B cell (primary cell): Measurements from ENCODE around the gene HMGXB3. TPM values are rescaled to one million over a fixed set of nuclear protein-coding genes. Genes with fewer than 3 reads are reported as not detected.

Experiments used
- ATAC-seq: fragments of 200-7000 bp; cut with Tn5 transposase; one replicate; pipeline ENCODE4 v1.10.0; 2021; ENCODE audit warnings: low read depth, mild to moderate bottlenecking, moderate number of reproducible peaks, moderate library complexity
- CTCF ChIA-PET: fragments of 350-600 bp; sonication (Branson Sonifier 250); formaldehyde crosslinking; loops from one replicate; lab custom pipeline; 2021; ENCODE audit warnings: antibody characterized with exemption, inconsistent platforms; lab: Charles Lee
- POLR2A ChIA-PET: fragments of 350-600 bp; sonication (Branson Sonifier 250); formaldehyde crosslinking; loops from one replicate; lab custom pipeline; 2021; ENCODE audit warnings: antibody characterized with exemption; lab: Charles Lee
- DNase-seq: peaks from one replicate; pipeline ENCODE4 v3.0.0; 2013
- H2AFZ ChIP-seq: 2 replicates; pipeline ENCODE4 v1.6.1; 2012; ENCODE audit warnings: mild to moderate bottlenecking, low read depth, low read length; ENCODE audit not compliant: insufficient read depth, poor library complexity, severe bottlenecking
- H3K27ac ChIP-seq, 2 donors: 1 replicate in 1 of 2; 2 replicates in 1 of 2; pipeline ENCODE4 v1.5.1; 2012 to 2013; ENCODE audit warnings: low read length in 2 of 2, mild to moderate bottlenecking in 2 of 2, moderate library complexity in 1 of 2
- H3K27me3 ChIP-seq, 4 experiments: fragments of 200-600 bp in 1 of 4; sonication (generic) in 1 of 4; replicated peaks in 1 of 4; 1 replicate in 2 of 4; 2 replicates in 2 of 4; pipeline versions ENCODE4 v1.6.1 to v1.7.0; 2013 to 2016; ENCODE audit warnings: low read length in 3 of 4, mild to moderate bottlenecking in 2 of 4, mixed read lengths in 1 of 4, moderate library complexity in 1 of 4; ENCODE audit not compliant: insufficient read depth in 4 of 4, control insufficient read depth in 3 of 4; ENCODE audit errors: control extremely low read depth in 1 of 4
- H3K36me3 ChIP-seq, 2 experiments: replicated peaks in 1 of 2; 1 replicate in 1 of 2; 2 replicates in 1 of 2; pipeline versions ENCODE4 v1.6.1 to v1.7.1; 2013; ENCODE audit warnings: low read length in 1 of 2; ENCODE audit not compliant: insufficient read depth in 2 of 2, control insufficient read depth in 1 of 2; ENCODE audit errors: control extremely low read depth in 1 of 2, extremely low read depth in 1 of 2
- H3K4me1 ChIP-seq, 2 donors: fragments of 200-600 bp in 1 of 2; sonication (generic) in 1 of 2; 1 replicate in 1 of 2; 2 replicates in 1 of 2; pipeline versions ENCODE4 v1.5.1 to v1.6.1; 2013 to 2017; ENCODE audit warnings: low read length in 2 of 2; ENCODE audit not compliant: control insufficient read depth in 2 of 2, insufficient read depth in 2 of 2
- H3K4me2 ChIP-seq: replicated peaks from 2 replicates; pipeline ENCODE3; 2012; ENCODE audit warnings: mild to moderate bottlenecking, low read depth, low read length; ENCODE audit not compliant: poor library complexity, severe bottlenecking
- H3K4me3 ChIP-seq, 5 experiments: fragments of 200-600 bp in 1 of 5; sonication (generic) in 1 of 5; 1 replicate in 3 of 5; 2 replicates in 2 of 5; pipeline versions ENCODE4 v1.5.1 to v1.7.0; 2011 to 2016; ENCODE audit warnings: low read length in 4 of 5, mild to moderate bottlenecking in 4 of 5, low read depth in 2 of 5, control low read depth in 1 of 5, moderate library complexity in 1 of 5; ENCODE audit not compliant: insufficient read depth in 1 of 5; ENCODE audit errors: control extremely low read depth in 1 of 5, extremely low read depth in 1 of 5
- H3K79me2 ChIP-seq: fragments of 200-600 bp; sonication (generic); one replicate; pipeline ENCODE4 v1.6.0; 2016; ENCODE audit warnings: low read length; ENCODE audit not compliant: control insufficient read depth, insufficient read depth
- H3K9ac ChIP-seq: fragments of 200-600 bp; sonication (generic); 2 replicates; pipeline ENCODE4 v1.6.1; 2017; ENCODE audit warnings: mild to moderate bottlenecking, low read length, moderate library complexity
- H3K9me3 ChIP-seq, 3 donors: one replicate each; pipeline versions ENCODE4 v1.6.1 to v1.7.1; 2013; ENCODE audit warnings: low read length in 2 of 3; ENCODE audit not compliant: control insufficient read depth in 2 of 3, insufficient read depth in 1 of 3; ENCODE audit errors: control extremely low read depth in 1 of 3
- H4K20me1 ChIP-seq: 2 replicates; pipeline ENCODE4 v1.6.0; 2012; ENCODE audit warnings: mild to moderate bottlenecking, low read length; ENCODE audit not compliant: insufficient read depth, control insufficient read depth, poor library complexity, severe bottlenecking
- H3K27ac Mint-ChIP-seq: one replicate; pipeline ENCODE4 v1.8.0; 2021; ENCODE audit warnings: mixed read lengths
- H3K27me3 Mint-ChIP-seq: one replicate; pipeline ENCODE4 v1.8.0; 2021; ENCODE audit warnings: mixed read lengths
- H3K4me1 Mint-ChIP-seq: one replicate; pipeline ENCODE4 v1.8.0; 2021; ENCODE audit warnings: mixed read lengths
- H3K4me3 Mint-ChIP-seq: one replicate; pipeline ENCODE4 v1.8.0; 2021; ENCODE audit warnings: mixed read lengths
- H3K9me3 Mint-ChIP-seq: one replicate; pipeline ENCODE4 v1.8.0; 2022; ENCODE audit warnings: mixed read lengths; ENCODE audit not compliant: insufficient read depth
- EZH2 ChIP-seq: IDR thresholded peaks from 2 replicates; pipeline ENCODE4 v1.6.1; 2012; ENCODE audit warnings: borderline replicate concordance, low read depth, mild to moderate bottlenecking, moderate library complexity, low read length; ENCODE audit not compliant: insufficient read depth, poor library complexity, severe bottlenecking
- WGBS: methylation state at CpG from one replicate; pipeline ENCODE4 v1.1.5; 2013; ENCODE audit warnings: missing lambda C conversion rate; ENCODE audit not compliant: insufficient coverage; 5-methylcytosine and 5-hydroxymethylcytosine counted together
- intact Hi-C: fragments of 100-400 bp; cut with micrococcal nuclease; formaldehyde crosslinking; loops from one replicate; pipeline ENCODE4 v1.10.0; 2022
- polyA plus RNA-seq: library from polyadenylated mRNA; depleted of rRNA; stranded (reverse); fragments of >200 nt; gene quantifications from 2 replicates; pipeline ENCODE4 v1.2.3, GENCODE V29; 2012
- total RNA-seq, 2 donors: library from RNA; stranded (reverse); fragments of 120-200 nt in 1 of 2; gene quantifications; 1 replicate in 1 of 2; 2 replicates in 1 of 2; pipeline versions ENCODE4 v1.2.3 to v1.2.4, GENCODE V29; 2013 to 2022
- TF ChIP-seq, protein P1 (sequence below): fragments of 200-600 bp; IDR thresholded peaks from one replicate; pipeline ENCODE4 v1.8.0; 2022; ENCODE audit warnings: antibody characterized with exemption, mild to moderate bottlenecking

Gene HMGXB3
- total and polyA plus RNA-seq, 2 donors (not counting 1 experiment from before 2014, with no cell fraction given), result 28.5 to 35.7 TPM

DNA sequence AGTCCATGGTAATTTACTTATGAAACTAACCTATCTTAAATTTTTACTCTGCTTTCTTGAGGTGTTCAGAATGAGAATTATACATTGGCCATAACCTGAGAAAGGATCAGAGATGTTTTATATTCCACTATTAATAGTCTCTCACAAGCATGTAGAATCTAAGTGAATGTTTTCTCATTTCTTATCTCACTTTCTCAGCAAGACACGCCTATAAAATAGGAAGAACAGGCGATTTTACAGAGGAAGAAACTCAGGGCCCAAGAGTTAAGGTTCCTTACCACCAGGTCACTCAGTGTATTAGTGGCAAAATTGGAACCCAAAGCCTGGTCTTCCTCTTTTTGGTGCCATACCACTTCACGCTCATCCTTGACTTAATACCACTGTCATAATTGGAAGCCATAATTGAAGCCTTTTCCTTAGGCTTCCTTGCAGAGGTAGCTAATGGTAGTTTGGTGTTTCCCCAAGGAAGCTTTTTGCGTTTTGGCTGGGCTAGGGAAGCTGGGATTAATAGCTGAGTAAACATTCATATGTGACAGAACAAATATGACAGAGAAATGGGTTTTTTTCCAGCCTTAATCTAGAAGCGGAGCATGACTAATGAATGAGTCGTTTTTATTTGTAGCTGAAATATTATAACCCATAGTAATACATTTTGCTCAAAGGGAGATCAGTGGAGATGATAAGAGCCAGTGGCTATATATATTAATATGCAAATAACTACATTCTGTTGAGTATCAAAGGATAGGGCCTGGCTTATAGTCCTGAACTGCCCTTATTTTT lies 16.9 kb downstream of the HMGXB3 start:
- Mint-ChIP-seq H3K4me3 (no peak overlapping the region), H3K27me3 (no peaks in the 10 kb centered on the region), H3K4me1 (no peaks in the 10 kb centered on the region), H3K27ac (no peak overlapping the region), H3K9me3 (peaks cover 5% of the 10 kb centered on the region)
- peaks cover 23 to 92% of the 10 kb centered on the region in 2 experiments for H3K36me3 ChIP-seq
- ChIA-PET CTCF (no interaction called here), POLR2A (no interaction called here)
- ATAC-seq (no peak), DNase-seq (no peak)
- H3K4me3 ChIP-seq, result no peak overlapping the region
- no peak overlapping the region for H2AFZ ChIP-seq
- H3K4me1 ChIP-seq, result no peaks in the 10 kb centered on the region
- intact Hi-C loops, result no loop called here
- peaks cover 1 to 9% (median 3%) of the 10 kb centered on the region in 3 donors for H3K9me3 ChIP-seq
- H3K9ac ChIP-seq, result no peak overlapping the region
- peaks cover 4% of the 10 kb centered on the region for H4K20me1 ChIP-seq
- no peaks in the 10 kb centered on the region for H3K27me3 ChIP-seq
- H3K79me2 ChIP-seq, result no peaks in the 10 kb centered on the region
- H3K4me2 ChIP-seq, result no peak overlapping the region
- H3K27ac ChIP-seq, result no peak overlapping the region
- TF ChIP-seq, protein P1, sequence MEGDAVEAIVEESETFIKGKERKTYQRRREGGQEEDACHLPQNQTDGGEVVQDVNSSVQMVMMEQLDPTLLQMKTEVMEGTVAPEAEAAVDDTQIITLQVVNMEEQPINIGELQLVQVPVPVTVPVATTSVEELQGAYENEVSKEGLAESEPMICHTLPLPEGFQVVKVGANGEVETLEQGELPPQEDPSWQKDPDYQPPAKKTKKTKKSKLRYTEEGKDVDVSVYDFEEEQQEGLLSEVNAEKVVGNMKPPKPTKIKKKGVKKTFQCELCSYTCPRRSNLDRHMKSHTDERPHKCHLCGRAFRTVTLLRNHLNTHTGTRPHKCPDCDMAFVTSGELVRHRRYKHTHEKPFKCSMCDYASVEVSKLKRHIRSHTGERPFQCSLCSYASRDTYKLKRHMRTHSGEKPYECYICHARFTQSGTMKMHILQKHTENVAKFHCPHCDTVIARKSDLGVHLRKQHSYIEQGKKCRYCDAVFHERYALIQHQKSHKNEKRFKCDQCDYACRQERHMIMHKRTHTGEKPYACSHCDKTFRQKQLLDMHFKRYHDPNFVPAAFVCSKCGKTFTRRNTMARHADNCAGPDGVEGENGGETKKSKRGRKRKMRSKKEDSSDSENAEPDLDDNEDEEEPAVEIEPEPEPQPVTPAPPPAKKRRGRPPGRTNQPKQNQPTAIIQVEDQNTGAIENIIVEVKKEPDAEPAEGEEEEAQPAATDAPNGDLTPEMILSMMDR, result no peak
- WGBS, result 100% methylated on average over 2 of the region's 6 CpGs

DNA sequence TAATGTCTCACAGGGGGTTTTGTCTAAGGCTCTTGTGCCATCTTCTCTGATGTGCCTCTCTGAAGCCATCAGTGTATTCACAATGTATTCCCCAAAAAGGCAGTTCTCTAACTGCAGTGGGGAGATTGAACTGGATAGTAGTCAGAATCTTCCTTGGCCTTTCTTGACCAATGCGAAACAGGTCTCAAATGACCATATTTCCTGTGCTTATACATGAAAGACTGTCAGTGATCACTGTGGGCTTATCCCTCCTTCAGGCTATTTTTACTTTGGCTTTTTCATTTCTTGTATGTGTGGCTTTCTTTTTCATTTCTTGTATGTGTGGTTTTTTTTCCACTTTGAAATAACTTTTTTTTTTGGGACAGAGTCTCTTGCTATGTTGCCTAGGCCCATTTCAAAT lies 19.7 kb downstream of the HMGXB3 start:
- Mint-ChIP-seq H3K4me1 (no peaks in the 10 kb centered on the region), H3K9me3 (peaks cover 5% of the 10 kb centered on the region), H3K4me3 (no peak overlapping the region), H3K27ac (no peak overlapping the region), H3K27me3 (no peaks in the 10 kb centered on the region)
- H3K36me3 ChIP-seq, result peaks cover 15 to 85% of the 10 kb centered on the region in 2 experiments
- no peak overlapping the region for H3K9ac ChIP-seq
- H3K4me3 ChIP-seq, result no peak overlapping the region
- H3K27ac ChIP-seq, result no peak overlapping the region
- no peaks in the 10 kb centered on the region for H3K4me1 ChIP-seq
- no peaks in the 10 kb centered on the region for H3K79me2 ChIP-seq
- peaks cover 4% of the 10 kb centered on the region for H4K20me1 ChIP-seq
- TF ChIP-seq EZH2, result no peak
- TF ChIP-seq, protein P1, result no peak
- intact Hi-C loops, result no loop called here
- no peak overlapping the region for H3K4me2 ChIP-seq
- no peak for ATAC-seq
- 100% methylated on average over 1 of the region's 1 CpG for WGBS
- ChIA-PET CTCF (no interaction called here), POLR2A (no interaction called here)
- no peak for DNase-seq
- peaks cover 1 to 7% (median 3%) of the 10 kb centered on the region in 3 donors for H3K9me3 ChIP-seq
- H2AFZ ChIP-seq, result no peak overlapping the region
- H3K27me3 ChIP-seq, result no peaks in the 10 kb centered on the region
